Right lobe of liver (tissue), 6 donors: ENCODE results near the gene EIF1. TPM values are rescaled to one million over a fixed set of nuclear protein-coding genes. Genes with fewer than 3 reads are reported as not detected.

Experiments
- ATAC-seq, 4 donors: fragments of 200-7000 bp; cut with Tn5 transposase; one replicate each; pipeline ENCODE4 v1.9.1; 2020; ENCODE audit warnings: mild to moderate bottlenecking in 4 of 4, moderate library complexity in 4 of 4
- DNase-seq, 3 donors: peaks; one replicate each; pipeline ENCODE4 v3.0.0-alpha.2; 2020
- H3K27ac ChIP-seq, 3 donors: fragments of 200-600 bp; one replicate each; pipeline ENCODE4 v1.8.0; 2022
- H3K27me3 ChIP-seq, 2 donors: fragments of 200-600 bp; one replicate each; pipeline ENCODE4 v1.8.0; 2022
- H3K36me3 ChIP-seq, 4 donors: fragments of 200-600 bp; sonication (generic) in 1 of 4; one replicate each; pipeline versions ENCODE4 v1.5.1 to v1.8.0; 2017 to 2022; ENCODE audit warnings: control low read depth in 1 of 4
- H3K4me1 ChIP-seq, 4 donors: fragments of 200-600 bp; sonication (generic) in 1 of 4; one replicate each; pipeline versions ENCODE4 v1.5.1 to v1.8.0; 2017 to 2022; ENCODE audit warnings: control low read depth in 1 of 4
- H3K4me3 ChIP-seq, 3 donors: fragments of 200-600 bp; one replicate each; pipeline ENCODE4 v1.8.0; 2022
- H3K9me3 ChIP-seq, 4 donors: fragments of 200-600 bp; sonication (generic) in 1 of 4; one replicate each; pipeline versions ENCODE4 v1.5.1 to v1.8.0; 2017 to 2022; ENCODE audit warnings: control low read depth in 1 of 4
- POLR2A ChIP-seq: fragments of 450-650 bp; IDR thresholded peaks from one replicate; pipeline ENCODE4 v1.6.1; 2017; ENCODE audit warnings: antibody characterized with exemption, mild to moderate bottlenecking
- WGBS: methylation state at CpG from one replicate; pipeline ENCODE4 v1.1.6; 2018; ENCODE audit warnings: low coverage, low lambda C conversion rate; ENCODE audit not compliant: insufficient coverage; ENCODE audit errors: missing lambda C conversion rate; 5-methylcytosine and 5-hydroxymethylcytosine counted together
- intact Hi-C, 2 donors: fragments of 100-400 bp; cut with DNase I; formaldehyde crosslinking; loops; one replicate each; pipeline versions ENCODE4 v1.11.2 to v1.14.1; 2022
- total RNA-seq, 6 experiments: library from RNA; depleted of rRNA in 2 of 6; stranded (reverse); fragments of >200 nt in 2 of 6; fragmentation: NEBNext Ultra II Directional in 3 of 6; extraction: Animal tissue kit (Norgen Biotek cat#: 25700) in 3 of 6; gene quantifications; one replicate each; pipeline versions ENCODE4 v1.1.0 to v1.2.4, GENCODE V29; 2016 to 2023
- TF ChIP-seq, protein P1 (sequence below), 4 donors: fragments of 200-600 bp in 3 of 4; fragments of 450-650 bp in 1 of 4; IDR thresholded peaks; one replicate each; pipeline versions ENCODE4 v1.5.1 to v1.8.0; 2016 to 2022; ENCODE audit warnings: antibody characterized with exemption in 4 of 4, mild to moderate bottlenecking in 2 of 4
- donor health status: DM: no; HTN: yes; CAD: no.
- donor health status: DM: no; HTN: no; CAD: no.
- donor health status: DM: no; HTN: no; CAD: no.
- donor health status: DM: no; HTN: yes; CAD: no.
- donor health status: DM: no; HTN: yes; CAD: no.

The EIF1 gene
- total RNA-seq, 6 experiments from 2014 or later, result 284 to 454 (median 404) TPM

DNA sequence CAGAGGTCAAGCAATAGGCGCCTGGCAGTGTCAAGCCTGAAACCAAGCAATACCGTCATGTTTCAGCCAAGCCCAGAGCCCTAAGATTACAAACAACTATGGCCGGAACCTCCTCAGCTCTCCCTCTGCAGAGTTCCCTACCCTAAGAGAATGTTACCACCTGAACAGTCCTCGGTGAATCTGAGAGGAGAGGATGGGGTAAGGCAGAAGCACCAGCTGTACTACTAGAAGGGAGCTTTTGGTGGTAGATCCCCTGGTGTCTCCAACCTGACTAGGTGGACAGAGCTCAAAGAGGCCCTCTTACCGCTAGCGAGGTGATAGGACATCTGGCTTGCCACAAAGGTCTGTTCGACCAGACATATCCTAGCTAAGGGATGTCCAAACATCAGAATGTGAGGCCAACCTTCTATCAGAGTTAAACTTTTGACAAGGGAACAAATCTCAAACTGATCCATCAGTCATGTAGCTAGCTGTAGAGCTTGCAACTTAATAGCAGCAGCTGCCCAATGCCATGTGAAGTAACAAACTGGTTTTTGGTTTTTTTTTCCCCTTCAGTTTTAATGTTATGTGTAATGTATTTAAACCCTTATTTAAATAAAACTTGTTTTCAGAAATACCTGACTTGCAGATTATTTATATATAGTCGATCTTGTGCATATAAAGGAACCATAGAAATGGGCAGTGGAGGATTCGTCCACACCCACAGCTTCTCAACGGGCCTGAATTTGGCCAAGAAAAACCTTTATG, 2.5 kb downstream of the EIF1 start:
- H3K36me3 ChIP-seq, result peaks cover 25 to 49% (median 38%) of the 10 kb centered on the region in 4 donors
- ATAC-seq (no peak), DNase-seq (no peak)

DNA sequence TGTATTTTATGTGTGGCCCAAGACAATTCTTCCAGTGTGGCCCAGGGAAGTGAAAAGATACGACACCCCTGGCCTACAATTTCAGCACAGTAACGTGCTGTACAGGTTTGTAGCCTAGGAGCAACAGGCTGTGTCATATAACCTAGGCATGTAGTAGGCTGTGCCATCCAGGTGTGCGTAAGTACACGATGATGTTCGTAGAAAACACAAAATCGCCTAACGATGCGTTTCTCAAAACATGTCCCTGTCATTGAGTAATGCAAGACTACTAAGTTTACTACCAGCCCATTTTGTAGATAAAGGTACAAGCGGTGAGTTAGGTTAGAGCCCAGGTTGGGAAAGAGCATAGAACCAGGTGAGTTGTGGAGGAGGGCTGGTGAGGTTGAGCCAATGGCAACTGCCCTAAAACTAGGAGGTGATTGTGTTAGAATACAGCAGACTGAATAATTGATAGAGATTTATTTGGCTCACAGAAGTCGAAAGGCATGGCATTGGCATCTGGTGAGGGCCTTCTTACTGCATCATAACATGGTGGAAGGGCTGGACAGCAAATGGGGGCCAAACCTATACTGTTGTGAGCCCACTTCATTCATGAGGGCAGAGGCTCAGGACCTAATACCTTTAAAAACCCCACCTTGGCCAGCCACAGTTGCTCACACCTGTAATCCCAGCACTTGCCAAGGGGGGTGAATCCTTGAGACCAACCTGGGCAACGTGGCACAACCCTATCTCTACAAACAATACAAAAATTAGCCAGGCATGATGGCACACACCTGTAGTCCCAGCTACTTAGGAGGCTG, 4.2 kb downstream of the EIF1 start:
- 81% methylated on average over 10 of the region's 11 CpGs for WGBS
- intact Hi-C loops, result no loop called here
- no peak for TF ChIP-seq POLR2A
- TF ChIP-seq, protein P1, sequence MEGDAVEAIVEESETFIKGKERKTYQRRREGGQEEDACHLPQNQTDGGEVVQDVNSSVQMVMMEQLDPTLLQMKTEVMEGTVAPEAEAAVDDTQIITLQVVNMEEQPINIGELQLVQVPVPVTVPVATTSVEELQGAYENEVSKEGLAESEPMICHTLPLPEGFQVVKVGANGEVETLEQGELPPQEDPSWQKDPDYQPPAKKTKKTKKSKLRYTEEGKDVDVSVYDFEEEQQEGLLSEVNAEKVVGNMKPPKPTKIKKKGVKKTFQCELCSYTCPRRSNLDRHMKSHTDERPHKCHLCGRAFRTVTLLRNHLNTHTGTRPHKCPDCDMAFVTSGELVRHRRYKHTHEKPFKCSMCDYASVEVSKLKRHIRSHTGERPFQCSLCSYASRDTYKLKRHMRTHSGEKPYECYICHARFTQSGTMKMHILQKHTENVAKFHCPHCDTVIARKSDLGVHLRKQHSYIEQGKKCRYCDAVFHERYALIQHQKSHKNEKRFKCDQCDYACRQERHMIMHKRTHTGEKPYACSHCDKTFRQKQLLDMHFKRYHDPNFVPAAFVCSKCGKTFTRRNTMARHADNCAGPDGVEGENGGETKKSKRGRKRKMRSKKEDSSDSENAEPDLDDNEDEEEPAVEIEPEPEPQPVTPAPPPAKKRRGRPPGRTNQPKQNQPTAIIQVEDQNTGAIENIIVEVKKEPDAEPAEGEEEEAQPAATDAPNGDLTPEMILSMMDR (IDR thresholded peaks at IDR 0.05), result no peak
- DNase-seq (no peak), ATAC-seq (no peak)
- Histone ChIP-seq H3K4me1 (peaks cover 0 to 42% (median 24%) of the 10 kb centered on the region in 4 donors), H3K27me3 (no peaks in the 10 kb centered on the region), H3K4me3 (no peak overlapping the region), H3K27ac (no peak overlapping the region), H3K9me3 (no peaks in the 10 kb centered on the region), H3K36me3 (peaks cover 25 to 49% (median 38%) of the 10 kb centered on the region in 4 donors)

More for the DNA sequence above, 2.5 kb downstream of the EIF1 start:
- peaks cover 0 to 40% (median 21%) of the 10 kb centered on the region in 4 donors for H3K4me1 ChIP-seq
- WGBS, result 64% methylated on average over 8 of the region's 10 CpGs
- no peak overlapping the region for H3K4me3 ChIP-seq
- intact Hi-C loops, result no loop called here
- no peak overlapping the region for H3K27ac ChIP-seq
- no peaks in the 10 kb centered on the region for H3K9me3 ChIP-seq
- H3K27me3 ChIP-seq, result no peaks in the 10 kb centered on the region
- TF ChIP-seq, protein P1 (IDR thresholded peaks at IDR 0.05), result no peak
- TF ChIP-seq POLR2A, result no peak

DNA sequence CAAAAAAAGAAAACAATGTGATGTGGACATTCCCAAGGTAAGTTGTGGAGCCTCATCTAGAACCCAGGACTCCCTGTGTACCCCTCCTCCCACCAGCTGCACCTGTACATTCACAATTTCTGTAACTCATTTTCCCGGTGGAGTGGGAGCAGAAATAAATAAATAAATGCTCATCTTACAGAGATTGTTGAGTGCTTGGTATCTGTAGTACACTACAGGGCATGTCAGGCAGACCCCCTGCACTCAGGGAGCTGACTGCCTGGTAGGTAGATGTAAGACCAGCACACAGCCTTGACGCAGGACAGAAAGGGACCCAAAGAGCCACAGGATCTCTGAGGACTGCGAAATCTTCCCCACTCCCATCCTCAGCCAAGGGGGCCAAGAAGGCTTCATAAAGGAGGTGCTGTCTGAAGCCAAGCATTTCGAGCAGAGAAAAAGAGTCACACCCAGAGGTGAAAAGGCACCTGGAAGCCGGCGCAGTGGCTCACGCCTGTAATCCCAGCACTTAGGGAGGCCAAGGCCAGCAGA, 6.5 kb downstream of the EIF1 start:
- DNase-seq (no peak), ATAC-seq (peak in 1 of 4 donors; percentile 1)
- H3K9me3 ChIP-seq, result no peaks in the 10 kb centered on the region
- no peak for TF ChIP-seq POLR2A
- H3K4me1 ChIP-seq, result peaks cover 0 to 36% (median 20%) of the 10 kb centered on the region in 4 donors
- WGBS, result 47% methylated on average over 7 of the region's 7 CpGs
- no peaks in the 10 kb centered on the region for H3K27me3 ChIP-seq
- H3K27ac ChIP-seq, result peak overlapping the region in 1 of 3 donors; percentile 82
- no peak overlapping the region for H3K4me3 ChIP-seq
- intact Hi-C loops, result no loop called here
- peaks cover 22 to 41% (median 32%) of the 10 kb centered on the region in 4 donors for H3K36me3 ChIP-seq

DNA sequence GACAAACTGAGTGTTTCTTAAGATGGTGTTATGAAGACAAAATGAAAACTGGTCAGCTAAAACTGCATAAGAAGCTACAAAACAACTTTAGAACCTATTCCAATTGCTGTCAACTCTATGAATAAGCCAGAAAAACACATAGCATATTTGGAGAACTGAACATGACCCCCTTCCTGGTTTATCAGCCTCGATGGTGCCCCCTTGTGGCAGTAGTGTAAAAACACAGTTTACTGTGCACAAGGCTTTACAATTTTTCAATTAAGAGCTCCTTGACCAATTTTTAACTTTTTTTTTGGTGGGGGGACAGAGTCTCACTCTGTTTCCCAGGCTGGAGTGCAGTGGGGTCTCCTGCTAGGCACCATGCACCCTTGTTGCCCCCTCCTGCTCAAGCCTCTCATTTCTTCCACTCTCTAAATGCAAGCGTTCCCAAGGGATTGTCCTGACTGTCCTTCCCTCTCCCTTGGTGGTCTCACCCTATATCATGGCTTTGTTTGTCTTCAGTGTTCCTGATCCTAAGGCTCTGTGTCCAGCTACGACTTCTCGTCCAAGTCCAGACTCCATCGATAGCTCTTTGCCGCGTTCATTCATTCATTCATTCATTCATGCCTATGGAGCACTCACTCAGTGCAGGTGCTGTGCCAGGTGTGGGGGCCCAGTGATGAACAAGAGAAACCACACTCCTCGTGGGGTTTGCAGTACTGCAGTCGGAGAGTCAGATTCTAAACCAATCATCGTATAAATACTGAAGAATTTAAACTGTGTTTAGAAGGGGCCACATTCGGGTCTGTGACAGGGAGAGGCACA, 7.5 kb downstream of the EIF1 start:
- ATAC-seq, result peak; percentile 44 to 69 (median 54)
- H3K27me3 ChIP-seq, result no peaks in the 10 kb centered on the region
- intact Hi-C loops, result no loop called here

More for the DNA sequence above, 7.5 kb downstream of the EIF1 start:
- no peak overlapping the region for H3K4me3 ChIP-seq
- 38% methylated on average over 11 of the region's 11 CpGs for WGBS
- peaks cover 12 to 31% (median 23%) of the 10 kb centered on the region in 4 donors for H3K36me3 ChIP-seq
- H3K4me1 ChIP-seq, result peaks cover 0 to 28% (median 13%) of the 10 kb centered on the region in 4 donors
- no peaks in the 10 kb centered on the region for H3K9me3 ChIP-seq
- TF ChIP-seq, protein P1 (IDR thresholded peaks at IDR 0.05), result peak; percentile 66 to 87 (median 84)
- no peak for TF ChIP-seq POLR2A
- peak in 2 of 3 donors; percentile 60 to 69 for DNase-seq
- peak overlapping the region in 2 of 3 donors; percentile 56 to 82 for H3K27ac ChIP-seq
